HepG2 (cell line): ENCODE measurements around the gene ZSCAN26. TPM values are rescaled to one million over a fixed set of nuclear protein-coding genes. Genes with fewer than 3 reads are reported as not detected.

ENCODE experiments used
- ATF7 ChIP-seq, 2 experiments: fragments of 450-650 bp in 1 of 2; sonication (generic) in 1 of 2; formaldehyde crosslinking in 1 of 2; IDR thresholded peaks; 2 replicates each; pipeline versions ENCODE4 v1.4.0 to v1.6.1; 2016 to 2020; ENCODE audit warnings: antibody characterized with exemption in 1 of 2, mild to moderate bottlenecking in 1 of 2, missing genetic modification reagents in 1 of 2
- ATF7-NPFF ChIP-seq: sonication (generic); formaldehyde crosslinking; IDR thresholded peaks from 2 replicates; pipeline ENCODE4 v1.8.1; 2023; ENCODE audit warnings: mild to moderate bottlenecking, low read depth, missing genetic modification reagents, moderate library complexity
- CCDC6 ChIP-seq: sonication (generic); formaldehyde crosslinking; IDR thresholded peaks from 2 replicates; pipeline ENCODE4 v1.8.1; 2022; ENCODE audit warnings: mild to moderate bottlenecking, missing genetic modification reagents, moderate library complexity
- FOXK2 ChIP-seq: fragments of 450-650 bp; IDR thresholded peaks from 2 replicates; pipeline ENCODE4 v1.6.1; 2016
- GLMP ChIP-seq: sonication (generic); formaldehyde crosslinking; IDR thresholded peaks from 2 replicates; pipeline ENCODE4 v1.9.0; 2021; ENCODE audit warnings: missing genetic modification reagents, mild to moderate bottlenecking, borderline replicate concordance
- HNF1B ChIP-seq: sonication (generic); formaldehyde crosslinking; IDR thresholded peaks from 2 replicates; pipeline ENCODE4 v1.5.1; 2020; ENCODE audit warnings: mild to moderate bottlenecking, moderate library complexity, missing genetic modification reagents
- KLF16 ChIP-seq, 2 experiments: sonication (generic) in 1 of 2; formaldehyde crosslinking in 1 of 2; IDR thresholded peaks; 2 replicates each; pipeline versions ENCODE4 v1.6.1 to v1.8.0; 2016 to 2023; ENCODE audit warnings: missing genetic modification reagents in 2 of 2, missing compliant biosample characterization in 1 of 2
- MBD4 ChIP-seq: IDR thresholded peaks from 2 replicates; pipeline ENCODE4 v1.6.1; 2012; ENCODE audit warnings: low read length, inconsistent platforms, borderline replicate concordance
- NCOA5 ChIP-seq: sonication (generic); formaldehyde crosslinking; IDR thresholded peaks from 2 replicates; pipeline ENCODE4 v1.4.0; 2020; ENCODE audit warnings: missing genetic modification reagents
- NPAS2 ChIP-seq: sonication (generic); formaldehyde crosslinking; IDR thresholded peaks from 2 replicates; pipeline ENCODE4 v1.8.0; 2022; ENCODE audit warnings: mild to moderate bottlenecking, missing genetic modification reagents, borderline replicate concordance
- RFX3 ChIP-seq: IDR thresholded peaks from 2 replicates; pipeline ENCODE4 v1.6.1; 2016; ENCODE audit warnings: missing biosample characterization, missing genetic modification reagents
- SKI ChIP-seq: fragments of 450-650 bp; IDR thresholded peaks from one replicate; pipeline ENCODE4 v1.6.1; 2018; ENCODE audit warnings: mild to moderate bottlenecking; ENCODE audit not compliant: partially characterized antibody
- SP140L ChIP-seq: sonication (generic); formaldehyde crosslinking; IDR thresholded peaks from 2 replicates; pipeline ENCODE4 v1.4.0; 2020; ENCODE audit warnings: missing genetic modification reagents, borderline replicate concordance
- TFDP2 ChIP-seq: sonication (generic); formaldehyde crosslinking; IDR thresholded peaks from 2 replicates; pipeline ENCODE4 v1.4.0; 2020; ENCODE audit warnings: missing genetic modification reagents
- TSC22D2 ChIP-seq: sonication (generic); formaldehyde crosslinking; IDR thresholded peaks from 2 replicates; pipeline ENCODE4 v1.5.1; 2020; ENCODE audit warnings: missing genetic modification reagents, mild to moderate bottlenecking, borderline replicate concordance
- ZFP1 ChIP-seq: IDR thresholded peaks from 2 replicates; pipeline ENCODE4 v1.6.1; 2016
- ZFP82 ChIP-seq: sonication (generic); formaldehyde crosslinking; IDR thresholded peaks from 2 replicates; pipeline ENCODE4 v1.5.1; 2020; ENCODE audit warnings: mild to moderate bottlenecking, missing genetic modification reagents, borderline replicate concordance
- ZFP91 ChIP-seq: sonication (generic); formaldehyde crosslinking; IDR thresholded peaks from 2 replicates; pipeline ENCODE4 v1.9.0; 2022; ENCODE audit warnings: missing genetic modification reagents, mild to moderate bottlenecking, borderline replicate concordance
- ZNF101 ChIP-seq: sonication (generic); formaldehyde crosslinking; IDR thresholded peaks from 2 replicates; pipeline ENCODE4 v1.4.0; 2020; ENCODE audit warnings: mild to moderate bottlenecking, low read depth, missing genetic modification reagents, borderline replicate concordance
- ZNF207 ChIP-seq: fragments of 450-650 bp; IDR thresholded peaks from 2 replicates; pipeline ENCODE4 v1.6.1; 2016; ENCODE audit warnings: antibody characterized with exemption, borderline replicate concordance
- ZNF34 ChIP-seq: sonication (generic); formaldehyde crosslinking; IDR thresholded peaks from 2 replicates; pipeline ENCODE4 v1.4.0; 2020; ENCODE audit warnings: mild to moderate bottlenecking, missing genetic modification reagents, borderline replicate concordance
- ZNF749 ChIP-seq: sonication (generic); formaldehyde crosslinking; IDR thresholded peaks from 2 replicates; pipeline ENCODE4 v1.8.0; 2022; ENCODE audit warnings: mild to moderate bottlenecking, missing genetic modification reagents, moderate library complexity, borderline replicate concordance
- ZNF782 ChIP-seq: sonication (generic); formaldehyde crosslinking; IDR thresholded peaks from 2 replicates; pipeline ENCODE4 v1.4.0; 2020; ENCODE audit warnings: missing genetic modification reagents, mild to moderate bottlenecking, borderline replicate concordance
- ZNF841 ChIP-seq: sonication (generic); formaldehyde crosslinking; IDR thresholded peaks from 2 replicates; pipeline ENCODE4 v1.8.1; 2023; ENCODE audit warnings: missing genetic modification reagents, borderline replicate concordance
- polyA plus RNA-seq, 8 experiments: library from polyadenylated mRNA; depleted of rRNA in 3 of 8; stranded (reverse) in 7 of 8; unstranded in 1 of 8; fragments of >200 nt; fragmentation: Illumina TruSeq in 4 of 8; extraction: Trizol in 4 of 8; gene quantifications; 2 replicates each; pipeline versions ENCODE4 v1.2.1 to v1.2.3, GENCODE V29; 2011 to 2016; ENCODE audit warnings: low read depth in 4 of 8, missing spikeins in 1 of 8, mixed read lengths in 1 of 8; ENCODE audit not compliant: insufficient read depth in 1 of 8
- total RNA-seq, 5 experiments: library from RNA; depleted of rRNA; stranded (reverse); fragments of >200 nt; fragmentation: Illumina TruSeq; extraction: Trizol; gene quantifications; 2 replicates each; pipeline ENCODE4 v1.2.3, GENCODE V29; 2016; ENCODE audit warnings: low read depth in 1 of 5

Gene ZSCAN26
- total and polyA plus RNA-seq, 2 of the 13 experiments (the other 11 are each of a cell fraction or from before 2014, with no cell fraction given): 12.0 to 15.6 TPM

GRCh38 chr6:28266962-28267694 is at the start of gene ZSCAN26 (continued):
- TF ChIP-seq ZNF782 (CRISPR knock-in tag): peak; percentile 87; the same call in 1 of the 2 replicates
- no peak for TF ChIP-seq NCOA5 (CRISPR knock-in tag)
- TF ChIP-seq TFDP2 (CRISPR knock-in tag): peak; percentile 74
- peak; percentile 85 for TF ChIP-seq HNF1B (CRISPR knock-in tag)
- TF ChIP-seq CCDC6 (CRISPR knock-in tag): peak; percentile 59; the same call in 1 of the 2 replicates
- peak; percentile 95 for TF ChIP-seq TSC22D2 (CRISPR knock-in tag)
- peak in 1 of 2 experiments; percentile 94; a peak in 2 of 4 replicates for TF ChIP-seq KLF16 (CRISPR knock-in tag; IDR thresholded peaks at IDR 0.05)
- peak; percentile 59; the same call in 1 of the 2 replicates for TF ChIP-seq ZFP82
- peak; percentile 95 for TF ChIP-seq ZFP91
- no peak for TF ChIP-seq ZNF207
- no peak for TF ChIP-seq MBD4
- TF ChIP-seq ZNF34 (CRISPR knock-in tag): no peak
- no peak for TF ChIP-seq RFX3 (CRISPR knock-in tag)
- TF ChIP-seq FOXK2: no peak
- TF ChIP-seq GLMP (CRISPR knock-in tag): no peak
- peak; percentile 78; the same call in 1 of the 2 replicates for TF ChIP-seq ATF7-NPFF (CRISPR knock-in tag)
- no peak for TF ChIP-seq NPAS2 (CRISPR knock-in tag)
- no peak for TF ChIP-seq ZNF101 (CRISPR knock-in tag)
- TF ChIP-seq SP140L (CRISPR knock-in tag): no peak; the same call in 1 of the 2 replicates
- TF ChIP-seq ZFP1 (CRISPR knock-in tag): no peak
- TF ChIP-seq ZNF749 (CRISPR knock-in tag): no peak; the same call in 1 of the 2 replicates
- TF ChIP-seq SKI: peak; percentile 18
- TF ChIP-seq ATF7 (IDR thresholded peaks at IDR 0.05): peak; percentile 16; the same call in 1 of the 2 replicates
- peak; percentile 72; the same call in 1 of the 2 replicates for TF ChIP-seq ATF7 (CRISPR knock-in tag; IDR thresholded peaks at IDR 0.05)
- peak; percentile 43; the same call in 1 of the 2 replicates for TF ChIP-seq ZNF841 (CRISPR knock-in tag)
